DOHH2 (cell line): ENCODE results near the gene CEP112.

Source experiments
- H3F3A ChIP-seq: fragments of 200-600 bp; sonication (generic), shearing (Covaris generic); 2 replicates; pipeline ENCODE4 v1.6.0; 2016; ENCODE audit warnings: antibody characterized with exemption, mild to moderate bottlenecking; ENCODE audit not compliant: control insufficient read depth, insufficient read depth
- H3K27ac ChIP-seq: fragments of 200-600 bp; sonication (generic); 2 replicates; pipeline ENCODE4 v1.5.1; 2014; ENCODE audit warnings: low read depth, mild to moderate bottlenecking, low read length, moderate library complexity
- H3K27me3 ChIP-seq: fragments of 200-600 bp; sonication (generic); 2 replicates; pipeline ENCODE4 v1.6.1; 2014; ENCODE audit warnings: mild to moderate bottlenecking, low read length, mixed read lengths; ENCODE audit not compliant: control insufficient read depth
- H3K36me3 ChIP-seq: fragments of 200-600 bp; sonication (generic); 2 replicates; pipeline ENCODE4 v1.6.1; 2014; ENCODE audit warnings: mild to moderate bottlenecking, low read length, moderate library complexity, mixed read lengths; ENCODE audit not compliant: control insufficient read depth
- H3K4me1 ChIP-seq: fragments of 200-600 bp; sonication (generic); 2 replicates; pipeline ENCODE4 v1.6.1; 2014; ENCODE audit warnings: mild to moderate bottlenecking, low read length, mixed read lengths; ENCODE audit not compliant: control insufficient read depth
- H3K4me2 ChIP-seq: fragments of 200-600 bp; sonication (generic); 2 replicates; pipeline ENCODE4 v1.6.0; 2014; ENCODE audit warnings: mild to moderate bottlenecking, low read length, moderate library complexity
- H3K4me3 ChIP-seq: fragments of 200-600 bp; sonication (generic); 2 replicates; pipeline ENCODE4 v1.5.1; 2014; ENCODE audit warnings: mild to moderate bottlenecking, low read length, mixed read lengths
- H3K79me2 ChIP-seq: fragments of 200-600 bp; sonication (generic); 2 replicates; pipeline ENCODE4 v1.6.1; 2014; ENCODE audit warnings: mild to moderate bottlenecking, low read length, mixed read lengths; ENCODE audit not compliant: control insufficient read depth
- H3K9me2 ChIP-seq: fragments of 200-600 bp; sonication (generic); replicated peaks from 2 replicates; pipeline ENCODE4 v1.6.1; 2014; ENCODE audit warnings: mild to moderate bottlenecking, low read length, mixed read lengths; ENCODE audit not compliant: control insufficient read depth
- H3K9me3 ChIP-seq: fragments of 200-600 bp; sonication (generic); 2 replicates; pipeline ENCODE4 v1.6.1; 2014; ENCODE audit warnings: antibody characterized with exemption, low read length, mixed read lengths; ENCODE audit not compliant: control insufficient read depth, insufficient read depth
- H4K20me1 ChIP-seq: fragments of 200-600 bp; sonication (generic); 2 replicates; pipeline ENCODE4 v1.6.0; 2014; ENCODE audit warnings: low read depth, mild to moderate bottlenecking, antibody characterized with exemption, low read length, moderate library complexity; ENCODE audit not compliant: control insufficient read depth, insufficient read depth
- CTCF ChIP-seq: fragments of 200-600 bp; sonication (generic); IDR thresholded peaks from one replicate; pipeline ENCODE4 v1.5.1; 2014; ENCODE audit warnings: antibody characterized with exemption, mild to moderate bottlenecking, low read depth, low read length; ENCODE audit not compliant: poor library complexity, severe bottlenecking
- EZH2phosphoT487 ChIP-seq: fragments of 200-600 bp; sonication (generic); IDR thresholded peaks from 2 replicates; pipeline ENCODE4 v1.6.1; 2017; ENCODE audit warnings: borderline replicate concordance, mild to moderate bottlenecking, antibody characterized with exemption, low read length, moderate library complexity, mixed read lengths

Gene CEP112

GRCh38 chr17:65727246-65727645 is 464.7 kb downstream of the CEP112 start:
- no peak for TF ChIP-seq CTCF
- TF ChIP-seq EZH2phosphoT487: no peak
- Histone ChIP-seq H3K27ac (no peak overlapping the region), H3K4me2 (no peak overlapping the region), H4K20me1 (no peaks in the 10 kb centered on the region), H3K79me2 (no peaks in the 10 kb centered on the region), H3K36me3 (no peaks in the 10 kb centered on the region), H3K27me3 (0 out of 2 replicates have a peak, but pooled peaks cover 2% of the 10 kb centered on the region), H3K4me1 (no peaks in the 10 kb centered on the region), H3K9me3 (no peaks in the 10 kb centered on the region), H3F3A (no peaks in the 10 kb centered on the region), H3K9me2 (no peaks in the 10 kb centered on the region), H3K4me3 (no peak overlapping the region)

- Histone ChIP-seq H3K4me1 (no peaks in the 10 kb centered on the region), H3K4me2 (no peak overlapping the region), H3K79me2 (no peaks in the 10 kb centered on the region), H3K4me3 (no peak overlapping the region), H3K36me3 (no peaks in the 10 kb centered on the region), H3K9me2 (no peaks in the 10 kb centered on the region), H3K9me3 (no peaks in the 10 kb centered on the region), H3F3A (no peaks in the 10 kb centered on the region), H3K27me3 (0 out of 2 replicates have a peak, but pooled peaks cover 2% of the 10 kb centered on the region), H3K27ac (no peak overlapping the region), H4K20me1 (no peaks in the 10 kb centered on the region)
- TF ChIP-seq CTCF: no peak
- no peak for TF ChIP-seq EZH2phosphoT487
Observed at GRCh38 chr17:65723431-65724151, 468.3 kb downstream of the CEP112 start.

GRCh38 chr17:65718601-65719000 is 473.3 kb downstream of the CEP112 start:
- H3K4me1 ChIP-seq: no peaks in the 10 kb centered on the region
- H3K27me3 ChIP-seq: peaks cover 6% of the 10 kb centered on the region; the same call in 1 of the 2 replicates
- H3K27ac ChIP-seq: no peak overlapping the region
- no peaks in the 10 kb centered on the region for H3K9me2 ChIP-seq
- H4K20me1 ChIP-seq: no peaks in the 10 kb centered on the region
- no peaks in the 10 kb centered on the region for H3K36me3 ChIP-seq
- no peaks in the 10 kb centered on the region for H3F3A ChIP-seq
- no peak for TF ChIP-seq CTCF
- H3K4me2 ChIP-seq: no peak overlapping the region
- H3K9me3 ChIP-seq: no peaks in the 10 kb centered on the region
- no peaks in the 10 kb centered on the region for H3K79me2 ChIP-seq
- H3K4me3 ChIP-seq: no peak overlapping the region
